GM15510 (cell line): ENCODE measurements around the gene CDK6.

ENCODE experiments used
- POLR2A ChIP-seq: IDR thresholded peaks from 3 replicates; pipeline ENCODE4 v1.6.1; 2011; ENCODE audit warnings: borderline replicate concordance; ENCODE audit not compliant: insufficient read length; ENCODE audit errors: extremely low read depth

CDK6 gene

GRCh38 chr7:92648067-92648466 is 188.3 kb downstream of the CDK6 start:
- no peak for TF ChIP-seq POLR2A

- no peak for TF ChIP-seq POLR2A
Measured at GRCh38 chr7:92647652-92648051, 188.7 kb downstream of the CDK6 start.

GRCh38 chr7:92647011-92647625 is 189.3 kb downstream of the CDK6 start:
- no peak for TF ChIP-seq POLR2A

GRCh38 chr7:92645114-92646061 is 191.0 kb downstream of the CDK6 start:
- TF ChIP-seq POLR2A = no peak

DNA sequence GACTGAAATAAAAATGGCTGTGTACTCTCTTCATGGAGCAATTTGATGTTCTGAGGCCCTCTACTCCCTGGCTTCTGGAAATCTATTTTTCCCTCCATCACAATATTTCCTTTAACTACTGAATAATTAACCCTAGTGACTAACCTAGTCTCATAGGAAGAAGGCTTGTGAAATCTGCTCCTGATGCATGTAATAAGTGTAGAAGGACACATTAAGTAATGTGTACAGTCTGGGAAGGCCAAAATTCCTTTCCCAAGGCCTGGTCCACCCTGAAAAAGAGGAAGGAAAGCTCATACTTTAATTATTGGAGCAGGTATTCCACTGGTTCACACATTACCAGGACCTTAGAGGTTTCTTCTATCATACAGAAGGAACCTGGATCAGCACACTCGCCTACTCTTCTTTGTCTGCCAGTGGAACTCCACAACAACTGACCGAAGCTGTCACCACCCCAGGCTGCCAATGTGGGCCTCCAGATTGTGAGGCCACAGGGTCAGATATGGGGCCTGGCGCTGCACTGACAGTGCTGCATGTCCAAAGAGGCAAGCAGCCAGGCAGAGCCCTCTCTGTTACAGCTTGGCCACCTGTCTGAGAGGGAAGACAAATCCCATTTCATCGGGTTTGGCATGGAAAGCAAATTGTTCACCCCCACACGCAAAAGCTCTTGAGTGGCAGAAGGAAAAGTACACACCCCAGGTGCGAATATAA is 191.8 kb downstream of the CDK6 start:
- TF ChIP-seq POLR2A = no peak

DNA sequence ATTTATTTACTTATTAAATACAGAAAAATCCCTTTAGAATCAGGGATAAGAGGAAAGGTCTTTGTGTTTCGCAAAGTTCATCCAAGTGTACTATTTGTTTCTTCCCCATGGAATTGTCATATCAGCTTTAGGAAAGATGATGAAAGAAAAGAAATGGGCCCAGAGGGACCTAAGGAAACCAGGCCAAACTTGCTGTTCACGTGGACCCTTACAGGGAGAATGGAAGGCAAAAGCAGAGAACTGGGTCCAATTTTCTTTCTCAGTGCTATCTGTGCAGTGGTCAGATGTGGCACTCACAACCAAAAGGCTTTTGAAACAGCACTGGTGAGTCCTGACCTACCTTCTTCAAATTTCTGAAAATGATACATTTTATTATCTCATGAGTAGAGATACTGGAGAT is 192.6 kb downstream of the CDK6 start:
- TF ChIP-seq POLR2A = no peak

DNA sequence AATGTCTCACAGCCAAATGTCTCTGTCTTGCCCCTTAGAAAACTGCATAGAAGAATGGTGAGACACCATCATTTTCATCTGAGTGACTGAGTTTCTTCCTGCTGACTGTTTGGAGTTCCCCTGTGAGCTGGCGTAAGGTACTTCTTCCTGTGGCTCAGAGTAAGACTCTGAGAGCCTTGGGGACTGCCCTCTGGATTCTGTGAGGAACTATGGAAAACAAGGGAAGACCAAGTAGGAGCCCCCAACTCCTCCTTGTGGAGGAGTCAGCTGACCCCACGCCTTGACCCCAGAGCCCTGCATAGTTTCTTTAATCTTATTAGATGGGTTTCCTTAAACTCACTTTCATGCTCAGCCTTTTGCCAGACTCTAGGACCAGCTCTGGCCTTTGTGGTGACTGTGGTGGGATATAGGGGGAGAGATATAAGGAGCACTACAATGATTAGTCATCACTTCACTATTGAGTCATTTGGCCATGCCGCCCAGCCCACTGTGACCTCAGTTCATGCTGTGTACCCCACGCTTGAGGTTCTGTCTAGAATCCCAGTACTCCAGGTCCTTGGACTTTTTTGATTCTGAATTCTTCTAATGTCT is 194.4 kb downstream of the CDK6 start:
- TF ChIP-seq POLR2A = no peak

DNA sequence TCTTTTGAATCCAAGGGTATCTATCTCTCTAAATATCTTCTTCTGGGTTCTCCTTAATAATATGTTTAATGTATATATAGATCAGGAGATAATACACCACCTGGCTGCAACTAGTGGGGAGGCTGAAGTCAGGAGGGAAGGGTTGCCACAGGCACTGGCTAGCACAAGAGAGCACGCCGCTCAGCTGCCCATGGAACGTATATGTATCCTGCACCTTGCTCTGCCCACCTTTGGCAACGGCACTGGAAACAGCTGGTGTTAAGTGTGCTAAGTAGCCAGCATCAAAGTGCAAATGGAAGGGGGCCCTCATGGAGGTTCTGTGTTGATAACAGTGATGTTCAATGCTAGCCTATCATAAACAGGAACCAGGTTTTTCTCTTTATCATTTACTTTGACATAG is 196.4 kb downstream of the CDK6 start:
- no peak for TF ChIP-seq POLR2A

DNA sequence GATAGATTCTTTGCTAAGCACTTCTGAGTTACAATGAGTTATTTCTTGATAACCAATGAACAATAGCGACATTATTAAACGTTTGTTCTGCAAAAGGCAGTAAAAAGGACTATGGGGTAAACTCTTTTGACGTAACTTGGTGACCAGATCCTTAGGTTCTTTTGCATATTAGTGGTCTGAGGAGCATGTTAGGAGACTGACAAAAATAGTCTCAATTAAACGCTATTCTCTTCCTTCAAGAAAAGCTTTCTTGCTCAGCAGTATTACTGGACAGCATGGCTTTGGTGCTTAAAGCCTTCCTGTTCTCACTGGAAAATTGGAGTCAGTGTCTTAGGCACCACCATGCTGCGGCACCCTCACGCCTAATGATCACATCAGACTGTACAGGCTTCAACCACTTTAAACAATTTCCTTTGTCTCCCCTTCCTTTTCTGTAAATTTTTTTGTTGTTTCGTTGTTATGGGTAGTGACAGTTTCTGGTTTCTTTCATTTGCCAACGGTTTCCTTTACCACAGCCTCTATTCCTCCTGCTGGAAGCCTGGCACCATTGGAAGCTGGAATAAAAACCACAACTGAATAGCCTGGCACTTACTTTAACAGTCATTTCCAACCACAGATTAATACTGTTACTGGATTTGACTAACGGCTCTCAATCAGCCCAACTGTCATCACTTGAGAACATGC is 197.0 kb downstream of the CDK6 start:
- no peak for TF ChIP-seq POLR2A

DNA sequence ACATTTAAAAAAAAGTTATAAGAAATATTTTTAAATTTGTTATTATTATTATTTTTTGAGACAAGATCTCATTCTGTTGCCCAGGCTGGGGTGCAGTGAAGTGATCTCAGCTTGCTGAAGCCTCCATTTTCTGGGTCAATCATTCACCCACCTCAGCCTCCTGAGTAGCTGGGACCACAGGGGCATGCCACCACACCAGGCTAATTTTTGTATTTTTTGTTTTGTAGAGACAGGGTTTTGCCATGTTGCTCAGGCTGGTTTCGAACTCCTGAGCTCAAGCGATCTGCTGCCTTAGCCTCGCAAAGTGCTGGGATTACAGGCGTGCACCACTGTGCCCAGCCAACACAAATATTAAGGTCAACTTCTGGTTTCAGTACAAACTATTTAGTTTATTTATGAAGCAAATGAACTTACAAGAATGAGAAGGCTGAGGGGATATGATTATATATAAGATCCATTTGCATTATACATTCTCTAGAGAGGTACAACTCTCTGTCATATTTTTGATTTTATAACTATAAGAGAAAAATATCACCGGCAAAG is 200.3 kb downstream of the CDK6 start:
- TF ChIP-seq POLR2A = no peak

DNA sequence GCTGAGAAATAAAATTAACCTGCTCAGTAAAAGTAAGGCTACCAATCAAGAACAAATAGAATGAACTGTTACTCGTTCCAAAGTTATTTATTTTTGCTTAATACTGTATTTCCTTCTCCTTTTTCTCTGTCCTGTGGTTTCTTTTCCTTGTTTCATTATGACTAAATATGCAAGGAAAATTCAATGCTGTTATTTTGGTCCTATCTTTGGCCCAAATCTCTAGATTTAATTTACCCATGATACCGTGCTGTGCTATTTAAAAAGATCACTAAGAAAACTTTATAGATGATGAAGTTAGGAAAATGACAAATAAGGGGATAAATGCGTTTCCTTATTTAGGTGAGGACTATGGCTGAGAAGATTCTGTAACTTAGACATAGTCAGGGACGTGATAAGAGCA is 200.8 kb downstream of the CDK6 start:
- no peak for TF ChIP-seq POLR2A

GRCh38 chr7:92634924-92635519 is 201.4 kb downstream of the CDK6 start:
- no peak for TF ChIP-seq POLR2A

- TF ChIP-seq POLR2A = no peak
Measured at GRCh38 chr7:92634205-92634604, 202.2 kb downstream of the CDK6 start.
